Activated T-cell treated with anti-CD3 and anti-CD28 coated beads, Interleukin-2, amount 50 U/mL, for 72 hours (primary cell): Measurements from ENCODE around the gene ATG16L2. TPM values are rescaled to one million over a fixed set of nuclear protein-coding genes. Genes with fewer than 3 reads are reported as not detected.

Experiments used
- ATAC-seq, 2 donors: fragments of 150-1000 bp; cut with Tn5 transposase; replicated peaks in 1 of 2; 2 replicates each; pipeline ENCODE4 v1.10.0; 2021; ENCODE audit warnings: moderate library complexity in 2 of 2, mild to moderate bottlenecking in 1 of 2
- DNase-seq, 2 donors: peaks; one replicate each; pipeline ENCODE4 v3.0.0; 2021 to 2022; ENCODE audit warnings: mixed read lengths in 1 of 2
- H3K27ac Mint-ChIP-seq: one replicate; pipeline ENCODE4 v1.8.0; 2022; ENCODE audit warnings: mild to moderate bottlenecking, moderate library complexity, mixed read lengths
- H3K27me3 Mint-ChIP-seq: one replicate; pipeline ENCODE4 v1.8.0; 2022; ENCODE audit warnings: low read depth, mixed read lengths
- H3K36me3 Mint-ChIP-seq, 2 donors: one replicate each; pipeline ENCODE4 v1.8.0; 2022; ENCODE audit warnings: mixed read lengths in 2 of 2, mild to moderate bottlenecking in 1 of 2; ENCODE audit not compliant: insufficient read depth in 2 of 2
- H3K4me1 Mint-ChIP-seq: one replicate; pipeline ENCODE4 v1.8.0; 2022; ENCODE audit warnings: low read depth, mixed read lengths
- H3K4me3 Mint-ChIP-seq, 2 donors: one replicate each; pipeline ENCODE4 v1.8.0; 2022; ENCODE audit warnings: mild to moderate bottlenecking in 2 of 2, mixed read lengths in 2 of 2, moderate library complexity in 2 of 2
- H3K9me3 Mint-ChIP-seq, 2 donors: one replicate each; pipeline ENCODE4 v1.8.0; 2022; ENCODE audit warnings: mixed read lengths in 2 of 2
- total RNA-seq, 2 donors: library from RNA; stranded (reverse); gene quantifications; one replicate each; pipeline ENCODE4 v1.2.3, GENCODE V29; 2022

The ATG16L2 gene
- total RNA-seq, 2 donors from 2014 or later, result 55.8 to 56.0 TPM

DNA sequence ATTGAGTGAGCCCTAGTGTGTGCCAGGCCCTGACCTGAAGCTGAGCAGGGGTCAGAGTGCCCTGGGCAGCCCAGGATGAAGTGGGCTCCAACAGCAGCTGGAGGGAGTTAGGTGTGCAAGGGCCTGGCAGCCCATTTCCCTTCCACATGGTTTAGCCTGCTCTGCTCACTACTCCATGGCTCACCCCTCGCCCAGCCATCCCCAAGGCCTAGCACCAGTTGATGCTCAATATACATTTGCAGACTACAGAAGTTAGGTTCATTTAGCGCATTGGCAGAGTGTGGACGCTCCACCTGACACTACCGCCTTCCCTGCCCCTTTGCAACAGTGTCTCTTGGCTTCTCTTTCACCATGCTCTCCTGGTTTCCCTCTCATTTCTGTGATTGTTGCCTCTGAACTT lies 3.8 kb downstream of the ATG16L2 start:
- Mint-ChIP-seq H3K9me3 (no peaks in the 10 kb centered on the region), H3K4me3 (peak overlapping the region in 1 of 2 donors; percentile 33), H3K36me3 (peaks cover 6 to 41% of the 10 kb centered on the region in 2 donors), H3K27me3 (no peaks in the 10 kb centered on the region), H3K27ac (peak overlapping the region; percentile 25), H3K4me1 (peaks cover 44% of the 10 kb centered on the region)
- no peak for DNase-seq
- ATAC-seq, result no peak

DNA sequence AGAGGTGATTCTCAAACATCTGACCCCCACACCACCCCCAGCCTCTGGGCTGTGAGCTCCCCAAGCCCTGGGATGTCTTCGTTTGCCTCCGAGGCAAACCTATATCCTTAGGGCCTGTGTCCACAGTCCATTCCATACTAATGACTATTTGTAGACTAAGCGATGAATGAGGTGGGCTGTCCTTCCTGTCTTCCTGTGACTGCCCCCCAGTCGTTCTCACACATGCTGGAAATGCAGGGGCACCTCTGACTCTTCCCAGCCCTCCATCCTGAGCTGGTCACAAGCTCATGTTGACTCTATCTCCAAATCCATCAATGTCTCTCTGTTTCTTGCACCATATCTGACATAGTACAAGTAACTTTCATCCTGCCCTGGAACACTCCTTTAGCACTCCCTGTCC lies 4.8 kb downstream of the ATG16L2 start:
- H3K36me3 Mint-ChIP-seq, result peaks cover 7 to 35% of the 10 kb centered on the region in 2 donors
- no peak for ATAC-seq
- no peak overlapping the region for H3K4me3 Mint-ChIP-seq
- no peaks in the 10 kb centered on the region for H3K9me3 Mint-ChIP-seq
- H3K4me1 Mint-ChIP-seq, result peaks cover 40% of the 10 kb centered on the region
- H3K27ac Mint-ChIP-seq, result peak overlapping the region; percentile 58
- no peaks in the 10 kb centered on the region for H3K27me3 Mint-ChIP-seq
- DNase-seq, result no peak

DNA sequence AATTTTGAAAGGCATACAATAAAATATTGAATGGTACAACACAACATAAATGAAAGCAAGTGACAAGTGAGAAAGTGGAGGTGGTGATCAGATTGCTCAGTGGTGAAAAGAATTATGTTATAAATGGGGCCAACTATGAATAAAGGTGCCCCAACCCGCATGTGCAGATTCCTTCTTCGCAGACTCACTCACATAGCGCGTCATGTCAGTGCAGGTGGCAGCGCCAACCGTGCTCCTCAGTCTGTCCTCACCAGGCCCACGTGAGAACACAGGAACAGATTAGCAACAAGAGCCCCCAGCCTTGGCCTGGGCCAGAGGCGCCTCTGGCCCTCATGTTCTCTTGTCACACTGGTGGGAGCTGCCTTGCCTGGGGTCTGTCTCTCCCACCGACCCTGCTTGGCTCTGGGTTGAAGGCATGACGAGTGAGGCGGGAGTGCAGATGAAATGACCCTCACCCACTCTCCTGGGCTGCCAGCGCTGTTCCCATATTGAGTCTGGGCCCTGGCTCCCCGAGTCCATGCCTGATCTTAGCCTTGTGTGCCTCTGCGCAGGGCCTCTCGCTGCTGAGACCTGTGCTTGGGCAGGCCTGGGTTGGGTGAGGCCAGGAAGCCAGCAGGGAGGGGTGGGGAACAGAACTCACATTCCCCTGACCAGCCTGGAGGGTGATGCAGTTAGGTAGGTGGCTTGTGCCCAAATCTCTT lies 6.4 kb downstream of the ATG16L2 start:
- H3K9me3 Mint-ChIP-seq, result no peaks in the 10 kb centered on the region
- ATAC-seq (no peak), DNase-seq (no peak)
- H3K4me1 Mint-ChIP-seq, result peaks cover 41% of the 10 kb centered on the region
- peak overlapping the region in 1 of 2 donors; percentile 22 for H3K4me3 Mint-ChIP-seq
- H3K27me3 Mint-ChIP-seq, result no peaks in the 10 kb centered on the region
- peak overlapping the region; percentile 10 for H3K27ac Mint-ChIP-seq
- peaks cover 7 to 33% of the 10 kb centered on the region in 2 donors for H3K36me3 Mint-ChIP-seq

- H3K36me3 Mint-ChIP-seq, result peaks cover 7 to 35% of the 10 kb centered on the region in 2 donors
- DNase-seq (no peak), ATAC-seq (no peak)
- no peaks in the 10 kb centered on the region for H3K9me3 Mint-ChIP-seq
- H3K4me3 Mint-ChIP-seq, result peak overlapping the region in 1 of 2 donors; percentile 22
- H3K27ac Mint-ChIP-seq, result no peak overlapping the region
- peaks cover 33% of the 10 kb centered on the region for H3K4me1 Mint-ChIP-seq
- no peaks in the 10 kb centered on the region for H3K27me3 Mint-ChIP-seq
Measured at GRCh38 chr11:72821221-72821919, 7.2 kb downstream of the ATG16L2 start.

DNA sequence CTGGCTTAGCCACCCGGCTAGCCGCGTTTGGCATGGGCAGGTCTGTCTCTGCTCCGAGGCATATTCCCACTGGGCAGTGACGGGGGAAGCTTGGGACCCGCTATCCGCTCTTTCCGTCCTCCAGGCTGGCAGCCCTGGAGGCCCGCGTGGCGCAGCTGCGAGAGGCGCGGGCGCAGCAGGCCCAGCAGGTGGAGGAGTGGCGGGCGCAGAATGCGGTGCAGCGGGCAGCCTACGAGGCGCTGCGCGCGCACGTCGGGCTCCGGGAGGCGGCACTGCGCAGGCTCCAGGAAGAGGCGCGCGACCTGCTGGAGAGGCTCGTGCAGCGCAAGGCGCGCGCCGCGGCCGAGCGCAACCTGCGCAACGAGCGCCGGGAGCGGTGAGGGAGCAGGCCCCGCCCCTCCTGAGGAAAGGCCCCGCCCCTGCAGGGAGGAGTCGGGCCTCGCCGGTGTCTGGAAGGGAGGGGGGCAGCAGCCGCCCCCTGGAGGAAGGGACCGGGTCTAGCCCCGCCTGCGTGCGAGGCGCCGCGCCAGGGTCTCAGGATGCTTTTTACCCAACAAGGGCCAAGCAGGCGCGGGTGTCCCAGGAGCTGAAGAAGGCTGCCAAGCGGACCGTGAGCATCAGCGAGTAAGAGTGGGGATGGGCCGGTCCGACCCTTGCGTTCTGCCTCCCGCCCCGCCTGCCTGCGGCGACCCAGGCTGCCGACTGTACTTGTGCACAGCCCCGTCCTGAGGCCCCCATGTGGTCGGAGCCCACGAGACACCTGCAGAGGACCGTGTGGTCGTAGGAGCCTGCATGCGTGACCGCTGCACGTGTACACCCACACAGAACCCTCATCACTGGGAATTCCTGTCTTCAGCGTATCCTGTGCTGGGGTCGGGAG lies 7.9 kb downstream of the ATG16L2 start:
- Mint-ChIP-seq H3K4me1 (peaks cover 29% of the 10 kb centered on the region), H3K36me3 (peaks cover 7 to 32% of the 10 kb centered on the region in 2 donors), H3K27me3 (no peaks in the 10 kb centered on the region), H3K9me3 (no peaks in the 10 kb centered on the region), H3K27ac (no peak overlapping the region), H3K4me3 (peak overlapping the region in 1 of 2 donors; percentile 62)
- ATAC-seq (peak; percentile 77 to 85), DNase-seq (peak; percentile 76 to 87)

DNA sequence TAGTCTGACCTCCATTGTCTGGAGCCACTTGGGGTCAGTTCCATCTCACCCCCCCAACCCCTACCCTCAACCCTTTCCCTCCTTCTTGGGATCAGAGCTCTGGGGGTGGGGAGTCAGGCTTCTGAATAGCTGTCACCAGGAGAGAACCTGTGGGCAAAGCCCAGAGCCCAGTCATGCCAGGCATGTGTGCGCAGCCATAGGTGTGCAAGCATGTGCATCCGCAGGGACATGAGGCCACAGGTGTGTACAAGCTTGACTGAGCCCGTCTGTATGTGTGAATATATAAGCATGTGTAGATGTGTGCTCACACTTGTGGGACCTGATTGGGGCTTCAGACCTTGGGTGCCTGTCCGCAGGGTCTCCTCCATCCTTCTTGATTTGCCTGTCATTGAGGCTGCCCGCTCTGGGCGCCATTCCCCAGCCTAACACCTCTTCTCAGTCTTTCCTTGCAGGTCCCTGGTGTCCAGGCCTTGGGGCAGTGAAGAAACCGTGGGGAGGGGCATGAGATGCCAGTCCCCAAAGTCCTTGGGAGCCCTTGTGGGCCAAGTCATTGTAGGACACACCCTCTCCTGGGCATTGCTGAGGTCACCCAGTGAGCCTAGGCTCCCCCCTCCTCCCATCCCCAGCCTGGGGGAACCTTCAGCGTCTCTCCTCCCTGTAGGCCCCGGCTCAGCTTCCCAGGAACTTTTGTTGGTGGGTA lies 9.0 kb downstream of the ATG16L2 start:
- H3K27ac Mint-ChIP-seq, result peak overlapping the region; percentile 73
- H3K27me3 Mint-ChIP-seq, result no peaks in the 10 kb centered on the region
- no peaks in the 10 kb centered on the region for H3K9me3 Mint-ChIP-seq
- no peak for DNase-seq
- H3K4me3 Mint-ChIP-seq, result no peak overlapping the region
- no peak for ATAC-seq
- H3K36me3 Mint-ChIP-seq, result peaks cover 5 to 22% of the 10 kb centered on the region in 2 donors
- peaks cover 27% of the 10 kb centered on the region for H3K4me1 Mint-ChIP-seq

GRCh38 chr11:72824020-72824419 lies 9.8 kb downstream of the ATG16L2 start:
- peaks cover 27% of the 10 kb centered on the region for H3K4me1 Mint-ChIP-seq
- no peak overlapping the region for H3K4me3 Mint-ChIP-seq
- ATAC-seq, result no peak
- no peak overlapping the region for H3K27ac Mint-ChIP-seq
- no peaks in the 10 kb centered on the region for H3K27me3 Mint-ChIP-seq
- no peaks in the 10 kb centered on the region for H3K9me3 Mint-ChIP-seq
- peaks cover 5 to 18% of the 10 kb centered on the region in 2 donors for H3K36me3 Mint-ChIP-seq
- DNase-seq, result no peak

DNA sequence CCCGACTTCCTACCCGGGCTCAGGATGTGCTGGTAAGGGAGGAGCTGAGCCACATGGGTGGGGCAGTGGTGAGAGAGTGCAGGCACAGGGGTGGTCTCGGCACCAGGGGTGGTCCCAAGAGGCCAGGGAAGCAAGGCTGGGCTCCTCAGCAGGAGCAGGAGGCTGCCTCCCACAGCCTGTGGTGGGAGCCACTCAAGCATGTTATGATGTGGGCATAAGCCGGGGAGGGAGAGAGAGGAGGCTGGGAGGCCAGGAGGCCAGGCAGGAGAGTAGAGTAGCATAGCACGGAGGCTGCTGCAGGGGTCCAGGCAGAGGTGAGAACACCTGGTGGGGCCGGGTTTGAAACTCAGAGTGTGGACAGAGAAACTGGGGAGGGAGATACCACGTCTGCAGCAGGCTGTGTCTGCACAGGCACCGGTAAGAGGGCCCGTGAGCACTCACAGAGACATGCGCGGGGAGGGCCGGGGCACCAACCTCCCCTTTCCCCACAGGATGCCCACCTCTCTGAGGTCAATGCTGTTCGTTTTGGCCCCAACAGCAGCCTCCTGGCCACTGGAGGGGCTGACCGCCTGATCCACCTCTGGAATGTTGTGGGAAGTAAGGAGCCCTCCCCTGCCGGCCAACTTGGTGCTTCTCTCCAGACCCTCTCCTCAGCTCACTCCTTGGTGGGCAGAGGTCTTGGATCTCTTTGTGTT lies 10.7 kb downstream of the ATG16L2 start:
- ATAC-seq (no peak), DNase-seq (no peak)
- peaks cover 27% of the 10 kb centered on the region for H3K4me1 Mint-ChIP-seq
- H3K36me3 Mint-ChIP-seq, result peaks cover 5 to 10% of the 10 kb centered on the region in 2 donors
- H3K4me3 Mint-ChIP-seq, result no peak overlapping the region
- H3K27ac Mint-ChIP-seq, result peak overlapping the region; percentile 29
- H3K9me3 Mint-ChIP-seq, result no peaks in the 10 kb centered on the region
- no peaks in the 10 kb centered on the region for H3K27me3 Mint-ChIP-seq

DNA sequence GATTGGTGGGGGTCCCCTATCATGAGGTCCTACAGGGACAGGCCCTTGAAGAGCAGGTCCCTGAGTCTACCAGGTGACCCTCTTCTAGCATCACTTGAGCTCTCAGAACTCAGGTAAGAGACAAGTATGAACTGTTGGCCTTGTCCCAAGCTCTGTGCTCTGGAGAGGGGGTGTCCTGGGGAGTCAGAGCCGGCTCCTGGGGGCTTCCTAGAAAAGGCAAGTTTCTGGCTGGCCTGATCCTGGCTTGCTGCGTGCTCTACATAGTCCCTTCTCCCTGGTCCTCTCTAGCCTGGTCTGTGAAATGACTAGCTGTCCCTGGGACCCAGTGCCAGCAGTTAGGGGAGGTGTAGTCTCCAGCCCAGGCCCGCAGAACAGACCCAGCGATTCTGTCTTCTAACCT lies 11.4 kb downstream of the ATG16L2 start:
- Mint-ChIP-seq H3K27me3 (no peaks in the 10 kb centered on the region), H3K36me3 (peaks cover 3 to 11% of the 10 kb centered on the region in 2 donors), H3K4me3 (no peak overlapping the region), H3K27ac (peak overlapping the region; percentile 2), H3K9me3 (no peaks in the 10 kb centered on the region), H3K4me1 (peaks cover 21% of the 10 kb centered on the region)
- no peak for DNase-seq
- ATAC-seq, result no peak

DNA sequence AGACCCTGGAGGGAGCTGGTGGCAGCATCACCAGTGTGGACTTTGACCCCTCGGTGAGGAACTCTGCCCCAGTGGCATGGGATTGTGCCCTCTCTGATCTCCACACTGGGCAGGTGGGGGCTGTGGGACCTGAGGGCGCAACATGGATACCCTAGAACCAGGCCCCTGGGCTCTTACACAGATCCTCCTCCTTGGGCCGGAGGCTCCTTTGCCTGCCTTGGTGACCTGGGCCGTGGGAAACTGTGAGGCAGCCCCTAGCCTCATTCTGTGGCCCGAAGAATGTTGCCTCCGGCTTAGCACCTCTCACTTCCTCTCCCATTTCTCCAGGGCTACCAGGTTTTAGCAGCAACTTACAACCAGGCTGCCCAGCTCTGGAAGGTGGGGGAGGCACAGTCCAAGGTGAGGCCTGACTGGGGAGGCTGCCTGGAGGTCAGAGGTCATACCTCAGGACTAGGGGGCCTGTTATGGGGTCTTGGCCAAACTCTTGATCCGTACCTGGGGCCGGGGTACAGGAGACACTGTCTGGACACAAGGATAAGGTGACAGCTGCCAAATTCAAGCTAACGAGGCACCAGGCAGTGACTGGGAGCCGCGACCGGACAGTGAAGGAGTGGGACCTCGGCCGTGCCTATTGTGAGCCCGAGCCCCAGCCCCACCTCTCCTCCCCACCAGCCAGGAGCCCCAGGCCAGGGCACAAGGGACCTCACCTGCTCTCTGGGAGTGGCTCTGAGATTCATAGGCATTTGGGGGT lies 12.2 kb downstream of the ATG16L2 start:
- Mint-ChIP-seq H3K27ac (peak overlapping the region; percentile 21), H3K4me1 (peaks cover 21% of the 10 kb centered on the region), H3K4me3 (no peak overlapping the region), H3K9me3 (no peaks in the 10 kb centered on the region), H3K27me3 (no peaks in the 10 kb centered on the region), H3K36me3 (peaks cover 3 to 8% of the 10 kb centered on the region in 2 donors)
- DNase-seq (no peak), ATAC-seq (no peak)

GRCh38 chr11:72826942-72827480 lies 12.8 kb downstream of the ATG16L2 start:
- Mint-ChIP-seq H3K27ac (peak overlapping the region; percentile 21), H3K27me3 (no peaks in the 10 kb centered on the region), H3K9me3 (no peaks in the 10 kb centered on the region), H3K4me3 (no peak overlapping the region), H3K4me1 (peaks cover 21% of the 10 kb centered on the region), H3K36me3 (peaks cover 3 to 8% of the 10 kb centered on the region in 2 donors)
- DNase-seq (no peak), ATAC-seq (no peak)
